ENCODE data around the gene METTL3. TPM values are rescaled to one million over a fixed set of nuclear protein-coding genes. Genes with fewer than 3 reads are reported as not detected.
A peak's percentile ranks its signal among the peaks of the same experiment; 100 is the strongest.

METTL3 gene
- total RNA-seq, 1 donor = 41.3 TPM

DNA sequence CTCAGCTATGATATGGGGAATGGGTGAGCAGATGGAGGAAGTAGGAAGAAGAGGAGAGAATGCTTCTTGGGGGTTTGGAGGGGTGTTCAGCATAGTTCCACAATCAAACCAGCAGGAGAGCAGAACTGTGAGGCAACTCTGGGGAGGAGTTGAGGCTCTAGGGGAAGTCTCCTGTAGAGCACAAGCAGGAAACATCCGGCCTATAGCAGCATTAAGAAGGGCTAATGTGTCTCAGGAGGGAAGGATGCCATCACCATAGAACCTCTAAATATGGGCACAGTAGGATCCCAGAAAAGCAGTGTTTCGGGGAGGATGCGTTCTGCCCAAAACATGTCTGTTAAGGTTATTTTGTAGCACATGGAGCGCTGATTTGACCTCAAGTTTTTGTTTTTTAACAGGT is 23.4 kb upstream of the METTL3 start:
- H3K27me3 ChIP-seq (ENCODE audit: insufficient read depth, low read length) = peaks cover 47% of the 10 kb centered on the region
- H3K9me3 ChIP-seq (ENCODE audit: low read depth, low read length) = no peaks in the 10 kb centered on the region
- H3K4me3 ChIP-seq (ENCODE audit: low read length) = no peak overlapping the region
- H3K4me1 ChIP-seq (ENCODE audit: insufficient read depth, low read length) = peaks cover 3% of the 10 kb centered on the region

DNA sequence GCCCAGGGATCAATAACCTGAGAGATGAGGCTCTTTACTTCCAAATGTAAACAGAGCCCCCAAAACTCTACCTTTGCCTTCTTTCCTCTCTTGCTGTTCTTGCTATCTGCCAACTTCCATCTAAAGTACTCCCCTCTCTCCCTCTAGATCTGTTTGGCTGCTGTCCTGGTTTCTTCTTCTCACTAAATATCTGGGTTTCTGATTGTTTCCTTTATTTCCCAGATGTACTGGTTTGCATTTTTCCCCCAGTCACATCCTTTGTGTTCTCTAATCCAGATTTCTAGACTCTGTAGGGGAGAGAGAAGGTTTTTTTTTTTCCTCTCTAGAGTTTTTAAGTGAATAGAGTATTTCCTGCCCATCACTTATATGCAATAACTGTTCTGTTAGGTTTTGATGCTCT is 22.2 kb upstream of the METTL3 start:
- H3K4me1 ChIP-seq (ENCODE audit: insufficient read depth, low read length) = peaks cover 3% of the 10 kb centered on the region
- no peak overlapping the region for H3K4me3 ChIP-seq (ENCODE audit: low read length)
- peaks cover 34% of the 10 kb centered on the region for H3K27me3 ChIP-seq (ENCODE audit: insufficient read depth, low read length)
- no peaks in the 10 kb centered on the region for H3K9me3 ChIP-seq (ENCODE audit: low read depth, low read length)

DNA sequence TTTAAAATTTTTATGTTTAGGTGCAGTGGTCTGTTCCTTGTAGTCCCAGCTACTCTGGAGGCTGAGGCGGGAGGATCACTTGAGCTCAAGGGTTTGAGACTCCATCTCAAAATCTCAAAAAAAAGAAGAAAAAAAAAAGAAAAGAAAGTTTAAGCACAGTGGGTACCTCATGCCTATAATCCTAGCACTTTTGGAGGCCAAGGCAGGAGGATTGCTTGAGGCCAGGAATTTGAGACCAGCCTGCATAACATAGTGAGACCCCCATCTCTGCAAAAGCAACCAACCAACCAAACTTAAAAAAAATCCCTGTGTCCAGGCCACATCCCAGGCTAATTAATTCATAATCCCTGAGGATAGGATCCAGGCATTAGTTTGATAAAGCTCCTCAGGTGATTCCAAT is 18.4 kb upstream of the METTL3 start:
- Histone ChIP-seq H3K27me3 (ENCODE audit: insufficient read depth, low read length) (peaks cover 5% of the 10 kb centered on the region), H3K4me3 (ENCODE audit: low read length) (no peak overlapping the region), H3K9me3 (ENCODE audit: low read depth, low read length) (no peaks in the 10 kb centered on the region), H3K4me1 (ENCODE audit: insufficient read depth, low read length) (peaks cover 13% of the 10 kb centered on the region)

DNA sequence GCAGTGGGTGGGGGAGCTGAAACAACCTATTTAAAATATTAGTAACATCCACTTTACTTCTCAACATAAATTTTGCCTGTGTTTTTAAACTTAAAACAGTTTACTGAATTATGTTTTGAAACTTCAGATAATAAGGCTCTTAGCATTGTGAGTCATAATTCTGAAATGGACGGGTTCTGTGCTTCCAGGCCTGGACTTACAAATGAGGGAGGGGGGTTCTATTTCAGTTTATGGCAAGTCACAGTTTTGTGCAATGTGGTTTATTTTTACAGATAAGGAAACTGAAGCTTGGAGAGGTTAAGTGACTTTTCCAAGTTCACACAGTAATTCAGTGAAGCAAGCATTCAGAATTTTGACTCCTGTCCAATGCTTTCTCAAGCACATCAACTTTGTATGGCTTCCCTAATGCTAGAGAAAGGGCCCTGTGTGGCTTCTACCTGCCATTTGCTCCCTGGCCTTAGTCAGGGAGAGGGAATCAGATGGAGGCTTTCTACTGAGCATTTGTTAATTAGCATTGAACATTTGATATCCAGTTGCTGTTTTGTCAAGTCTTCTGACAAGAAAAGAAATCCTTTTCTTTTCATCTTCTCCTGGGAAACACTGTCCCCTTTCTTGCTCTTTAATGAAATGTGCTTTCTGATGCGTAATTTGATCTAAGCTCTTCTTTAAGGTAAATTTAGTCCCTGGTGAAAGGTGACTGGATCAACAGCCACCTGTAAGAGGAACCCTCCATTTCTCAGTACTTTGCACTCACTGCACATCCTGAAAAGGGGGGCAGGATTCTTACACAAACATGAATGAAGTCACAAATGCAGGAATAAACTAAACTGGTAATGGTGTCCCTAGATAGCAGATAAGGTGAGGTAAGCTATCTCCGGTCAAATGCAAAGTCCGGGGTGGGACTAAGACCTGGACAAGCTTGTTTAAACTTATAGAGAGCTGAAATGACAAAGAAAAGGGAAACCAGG is 17.5 kb upstream of the METTL3 start:
- Histone ChIP-seq H3K4me3 (ENCODE audit: low read length) (no peak overlapping the region), H3K27me3 (ENCODE audit: insufficient read depth, low read length) (no peaks in the 10 kb centered on the region), H3K4me1 (ENCODE audit: insufficient read depth, low read length) (peaks cover 13% of the 10 kb centered on the region), H3K9me3 (ENCODE audit: low read depth, low read length) (no peaks in the 10 kb centered on the region)

DNA sequence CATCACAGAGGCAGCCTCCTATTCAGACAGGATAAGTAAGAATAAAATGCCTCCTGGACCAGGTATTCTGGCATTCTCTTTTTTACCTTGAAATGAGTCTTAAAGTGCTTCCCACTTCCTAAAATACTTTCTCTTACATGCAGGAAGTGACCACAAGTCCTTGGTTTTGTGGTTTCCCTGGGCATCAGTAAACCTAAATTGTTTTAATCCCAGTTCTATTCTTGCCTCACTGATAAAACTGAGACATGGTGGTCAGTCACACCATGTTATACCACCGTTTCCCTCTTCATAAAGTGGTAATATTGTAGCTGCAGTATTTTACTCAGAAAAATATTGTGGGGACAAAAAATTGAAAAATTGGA is 16.2 kb upstream of the METTL3 start:
- H3K4me1 ChIP-seq (ENCODE audit: insufficient read depth, low read length) = peaks cover 13% of the 10 kb centered on the region
- H3K9me3 ChIP-seq (ENCODE audit: low read depth, low read length) = no peaks in the 10 kb centered on the region
- no peaks in the 10 kb centered on the region for H3K27me3 ChIP-seq (ENCODE audit: insufficient read depth, low read length)
- H3K4me3 ChIP-seq (ENCODE audit: low read length) = no peak overlapping the region

DNA sequence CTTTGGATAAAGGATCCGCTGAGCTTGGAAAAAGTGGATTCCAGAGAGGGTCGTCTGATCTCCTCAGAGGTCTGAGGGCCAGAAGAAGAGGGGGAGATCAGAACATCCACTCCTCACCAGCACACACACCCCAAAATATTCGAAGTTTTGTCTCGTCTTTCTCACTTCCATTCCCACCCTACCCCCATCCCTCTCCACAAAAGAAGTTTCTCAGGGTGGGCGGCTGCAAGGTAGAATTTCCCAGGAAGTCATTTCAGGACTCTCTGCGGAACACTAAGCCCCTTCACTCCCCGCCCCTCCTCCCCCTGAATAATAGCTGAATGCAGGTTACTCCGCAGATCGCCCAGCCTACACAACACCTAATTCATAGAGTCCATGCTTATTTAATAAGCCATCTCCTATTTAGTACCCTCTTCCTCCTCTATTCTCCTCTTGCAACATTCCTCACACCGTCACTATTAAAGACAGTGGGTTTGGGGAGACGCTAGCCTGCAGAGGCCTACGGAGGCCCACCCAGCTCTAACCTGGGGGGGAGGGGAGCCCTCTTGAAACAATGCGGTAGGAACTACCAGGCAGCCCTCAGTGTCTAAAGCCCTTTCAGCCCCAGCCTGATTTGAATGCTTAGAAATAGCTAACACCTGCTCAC is 15.7 kb upstream of the METTL3 start:
- peaks cover 13% of the 10 kb centered on the region for H3K4me1 ChIP-seq (ENCODE audit: insufficient read depth, low read length)
- H3K9me3 ChIP-seq (ENCODE audit: low read depth, low read length) = no peaks in the 10 kb centered on the region
- H3K4me3 ChIP-seq (ENCODE audit: low read length) = peak overlapping the region; percentile 32
- H3K27me3 ChIP-seq (ENCODE audit: insufficient read depth, low read length) = no peaks in the 10 kb centered on the region

DNA sequence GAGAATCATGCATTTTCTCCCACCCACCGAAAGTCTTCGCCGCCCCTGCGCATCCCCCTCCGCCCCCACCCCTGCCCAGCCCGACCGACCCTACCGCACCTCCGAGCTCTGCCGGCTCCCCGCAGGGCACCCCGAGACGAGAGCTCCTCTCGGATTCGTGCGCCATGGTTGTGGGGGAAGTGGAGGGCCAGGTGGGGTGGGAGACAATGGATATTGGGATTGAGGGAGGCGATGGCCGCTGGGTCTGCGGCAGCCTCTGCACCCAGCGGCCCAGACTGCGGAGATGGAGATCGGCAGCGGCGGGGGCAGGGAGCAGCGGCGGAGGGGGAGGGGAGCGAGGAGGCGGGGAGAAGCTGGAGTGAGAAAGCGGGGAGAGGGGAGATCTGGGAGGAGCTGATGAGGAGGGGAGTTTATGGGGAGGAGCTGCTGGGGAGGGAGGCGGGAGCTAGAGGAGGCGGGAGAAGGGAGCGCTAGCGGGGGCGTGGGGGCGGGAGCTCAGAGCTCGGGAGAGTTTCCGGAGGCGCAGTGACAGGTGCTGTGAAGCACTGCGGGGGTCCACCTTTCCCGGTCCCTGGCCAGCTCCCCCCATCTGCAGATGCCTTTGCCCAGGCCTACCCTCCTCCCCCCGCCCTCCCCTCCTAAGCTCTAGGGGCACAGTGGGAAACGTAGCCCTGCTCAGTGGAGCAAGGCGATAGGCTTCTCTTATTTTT is 15.0 kb upstream of the METTL3 start, which contains the start of gene SALL2:
TSS of gene SALL2 (minus strand) at position 385 of the 710 bp plus-strand sequence. CDS start at position 166, 219 bp downstream.
- H3K27me3 ChIP-seq (ENCODE audit: insufficient read depth, low read length) = no peaks in the 10 kb centered on the region
- H3K9me3 ChIP-seq (ENCODE audit: low read depth, low read length) = no peaks in the 10 kb centered on the region
- peaks cover 13% of the 10 kb centered on the region for H3K4me1 ChIP-seq (ENCODE audit: insufficient read depth, low read length)
- peak within 1 kb of the TSS; percentile 32 for H3K4me3 ChIP-seq (ENCODE audit: low read length)

DNA sequence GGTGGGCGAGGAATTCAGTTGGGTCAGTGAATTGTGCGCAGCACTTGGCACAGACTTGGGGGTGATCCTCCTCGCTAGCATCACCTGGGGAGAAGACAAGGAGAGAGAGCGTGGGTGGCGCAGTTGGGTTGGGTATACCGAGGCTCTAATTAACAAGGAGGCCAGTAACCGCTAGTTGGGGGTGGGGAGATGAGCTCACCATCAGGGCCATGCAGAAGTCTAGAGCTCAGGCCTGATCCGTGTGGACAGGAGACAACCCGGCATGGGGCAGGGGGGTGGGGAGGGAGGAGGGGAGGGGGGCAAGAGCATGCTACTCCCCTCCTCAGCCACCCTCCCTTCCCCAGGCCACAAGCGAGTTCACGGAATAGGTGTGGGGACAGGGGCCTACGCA is 14.4 kb upstream of the METTL3 start:
- Histone ChIP-seq H3K4me1 (ENCODE audit: insufficient read depth, low read length) (peaks cover 13% of the 10 kb centered on the region), H3K4me3 (ENCODE audit: low read length) (no peak overlapping the region), H3K9me3 (ENCODE audit: low read depth, low read length) (no peaks in the 10 kb centered on the region)

DNA sequence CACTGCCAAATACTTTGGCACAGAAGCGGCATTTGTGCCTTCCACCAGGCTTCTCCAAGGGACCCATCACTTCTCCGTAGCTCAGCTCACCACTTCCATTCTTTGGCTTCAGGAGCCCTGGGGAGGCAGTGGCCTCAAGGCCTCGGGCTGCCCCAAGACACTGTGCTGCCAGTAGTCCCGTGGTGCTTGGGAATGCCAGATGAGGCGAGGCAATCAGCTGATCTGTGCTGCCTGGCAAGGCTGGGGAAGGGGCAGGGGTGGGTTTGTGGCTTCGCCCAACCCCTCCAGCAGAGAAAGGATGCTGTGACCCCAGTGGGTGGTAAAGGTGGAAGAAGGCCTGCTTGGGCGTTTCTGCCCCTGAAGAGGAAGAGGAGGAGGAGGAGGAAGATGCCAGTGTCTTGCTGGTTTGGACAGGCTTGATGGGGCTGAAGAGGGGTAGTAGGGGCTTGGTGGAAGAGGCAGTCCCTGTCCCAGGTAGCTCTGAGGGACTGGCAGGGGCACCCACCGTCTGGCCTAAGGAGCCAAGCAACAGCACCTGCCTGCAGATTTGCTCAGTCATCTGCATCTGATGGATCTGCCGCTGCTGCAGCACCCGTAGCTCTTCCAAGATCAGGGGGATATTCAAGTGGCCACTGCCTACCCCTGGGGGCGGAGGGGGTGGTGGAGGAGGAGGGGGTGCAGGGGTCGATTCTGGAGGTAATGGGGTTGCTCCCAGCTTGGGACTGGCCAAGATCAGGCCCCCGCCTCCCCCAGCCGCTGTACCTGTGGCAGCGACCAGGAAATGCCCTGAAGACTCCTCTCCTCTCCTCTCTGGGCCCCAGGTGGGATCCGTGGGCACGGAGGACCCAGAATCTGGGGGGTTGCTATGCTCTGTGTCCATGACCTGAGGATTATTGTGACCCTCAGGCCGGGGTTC is 13.7 kb upstream of the METTL3 start:
- peaks cover 13% of the 10 kb centered on the region for H3K4me1 ChIP-seq (ENCODE audit: insufficient read depth, low read length)
- H3K27me3 ChIP-seq (ENCODE audit: insufficient read depth, low read length) = no peaks in the 10 kb centered on the region
- no peaks in the 10 kb centered on the region for H3K9me3 ChIP-seq (ENCODE audit: low read depth, low read length)
- H3K4me3 ChIP-seq (ENCODE audit: low read length) = no peak overlapping the region

More for the DNA sequence above, 14.4 kb upstream of the METTL3 start:
- no peaks in the 10 kb centered on the region for H3K27me3 ChIP-seq (ENCODE audit: insufficient read depth, low read length)

DNA sequence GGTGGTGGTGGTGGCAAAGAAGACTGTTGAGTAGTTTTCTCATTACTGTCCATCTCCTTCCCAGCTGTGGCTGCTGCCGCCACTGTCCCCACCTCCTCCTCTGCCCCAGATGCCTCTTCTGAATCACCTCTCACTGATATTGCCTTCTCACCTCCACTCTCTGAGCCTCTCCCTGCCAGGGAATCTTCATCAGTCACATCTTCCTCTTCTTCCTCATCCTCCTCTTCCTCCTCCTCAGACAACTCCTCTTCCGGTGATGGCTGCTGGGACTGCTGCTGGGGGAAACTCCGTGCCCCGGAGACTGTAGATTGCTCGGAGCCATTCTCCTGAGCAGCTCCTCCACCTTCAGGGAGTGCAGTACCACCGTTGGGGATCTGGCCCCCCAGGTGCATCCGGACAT is 12.1 kb upstream of the METTL3 start:
- Histone ChIP-seq H3K4me3 (ENCODE audit: low read length) (no peak overlapping the region), H3K4me1 (ENCODE audit: insufficient read depth, low read length) (peaks cover 13% of the 10 kb centered on the region), H3K9me3 (ENCODE audit: low read depth, low read length) (no peaks in the 10 kb centered on the region), H3K27me3 (ENCODE audit: insufficient read depth, low read length) (no peaks in the 10 kb centered on the region)

DNA sequence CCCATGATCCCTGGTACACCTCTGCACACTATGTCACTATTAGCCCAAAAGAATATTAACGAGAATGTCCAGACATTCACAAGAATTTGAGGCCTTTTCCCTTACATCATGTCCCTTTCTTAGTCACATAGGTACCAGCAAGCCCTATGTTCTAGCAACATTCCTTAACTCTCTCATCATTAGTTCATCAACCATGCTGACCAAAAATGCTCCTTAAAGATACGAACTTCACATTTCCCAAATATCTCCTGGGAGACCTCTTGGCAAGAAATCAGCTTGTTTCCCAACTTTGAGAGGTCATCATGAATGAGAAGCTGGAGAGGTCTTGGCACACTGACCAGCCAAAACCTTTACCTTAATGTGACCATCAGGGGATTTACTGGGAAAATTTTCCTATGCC is 10.4 kb upstream of the METTL3 start:
- H3K4me1 ChIP-seq (ENCODE audit: insufficient read depth, low read length) = peaks cover 1% of the 10 kb centered on the region
- H3K4me3 ChIP-seq (ENCODE audit: low read length) = no peak overlapping the region
- H3K27me3 ChIP-seq (ENCODE audit: insufficient read depth, low read length) = no peaks in the 10 kb centered on the region
- no peaks in the 10 kb centered on the region for H3K9me3 ChIP-seq (ENCODE audit: low read depth, low read length)

DNA sequence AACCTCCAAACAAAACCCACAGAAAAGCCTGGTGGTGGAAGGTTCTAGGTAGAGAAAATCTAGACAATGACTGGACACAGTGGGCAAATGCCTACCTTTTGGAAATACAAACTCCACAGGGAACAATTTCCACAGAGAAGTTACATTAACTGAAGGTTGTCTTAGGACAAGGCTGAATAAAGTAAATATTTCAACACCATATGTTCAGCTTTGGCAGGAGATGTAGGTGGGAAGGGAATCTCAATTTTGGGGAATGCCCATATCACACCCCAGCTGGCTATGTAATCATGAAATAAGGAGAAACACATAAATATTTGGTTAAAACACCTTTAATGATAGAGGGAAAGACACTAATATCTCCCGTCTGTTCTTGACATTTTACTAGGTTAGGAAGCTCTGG is 9.6 kb upstream of the METTL3 start:
- Histone ChIP-seq H3K4me1 (ENCODE audit: insufficient read depth, low read length) (no peaks in the 10 kb centered on the region), H3K9me3 (ENCODE audit: low read depth, low read length) (no peaks in the 10 kb centered on the region), H3K4me3 (ENCODE audit: low read length) (no peak overlapping the region), H3K27me3 (ENCODE audit: insufficient read depth, low read length) (no peaks in the 10 kb centered on the region)

DNA sequence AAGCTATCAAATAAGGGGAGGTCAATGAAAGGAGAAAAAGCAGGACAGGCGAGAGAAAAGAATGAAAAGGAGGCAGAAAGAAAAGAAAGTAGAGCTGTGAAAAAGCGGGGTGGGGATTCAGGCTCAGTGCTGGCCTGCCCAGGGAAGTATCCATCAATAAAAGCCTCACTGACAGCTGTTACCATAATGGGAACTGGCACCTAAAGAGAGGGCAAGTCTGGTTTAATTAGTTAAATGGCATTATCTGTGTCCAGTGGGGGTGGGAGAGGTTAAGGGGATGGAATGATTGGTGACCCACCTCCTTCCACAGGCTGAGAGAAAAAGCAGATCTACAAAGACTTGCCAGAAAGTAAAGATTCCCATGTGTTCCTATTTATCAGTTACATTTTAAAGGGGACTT is 7.6 kb upstream of the METTL3 start:
- no peaks in the 10 kb centered on the region for H3K4me1 ChIP-seq (ENCODE audit: insufficient read depth, low read length)
- no peaks in the 10 kb centered on the region for H3K27me3 ChIP-seq (ENCODE audit: insufficient read depth, low read length)
- H3K4me3 ChIP-seq (ENCODE audit: low read length) = no peak overlapping the region
- H3K9me3 ChIP-seq (ENCODE audit: low read depth, low read length) = no peaks in the 10 kb centered on the region

DNA sequence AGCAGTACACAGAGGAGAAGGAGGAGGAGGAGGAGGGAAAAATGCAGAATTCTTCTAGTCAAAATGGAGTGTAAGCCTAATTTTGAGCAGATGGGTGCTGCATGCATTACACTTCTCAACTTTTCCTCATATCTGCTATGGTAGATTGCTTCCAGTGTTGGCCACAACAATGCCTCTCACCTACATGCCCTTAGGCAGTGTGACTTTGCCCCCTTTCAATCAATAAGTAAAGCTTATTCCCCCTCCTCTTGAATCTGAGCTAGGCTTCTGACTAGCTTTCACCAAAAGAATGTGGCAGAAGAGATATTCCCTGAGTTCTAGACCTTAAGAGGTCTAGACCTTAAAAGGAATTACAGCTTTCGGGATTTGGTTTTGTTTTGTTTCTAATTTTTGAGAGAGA is 3.2 kb upstream of the METTL3 start:
- H3K9me3 ChIP-seq (ENCODE audit: low read depth, low read length) = no peaks in the 10 kb centered on the region
- peaks cover 20% of the 10 kb centered on the region for H3K4me1 ChIP-seq (ENCODE audit: insufficient read depth, low read length)
- H3K27me3 ChIP-seq (ENCODE audit: insufficient read depth, low read length) = no peaks in the 10 kb centered on the region
- no peak overlapping the region for H3K4me3 ChIP-seq (ENCODE audit: low read length)
